ENCODE data around the gene LEMD3. TPM values are rescaled to one million over a fixed set of nuclear protein-coding genes. Genes with fewer than 3 reads are reported as not detected.

The LEMD3 gene
- total RNA-seq, 2 donors from 2014 or later = 55.6 to 102 TPM

- WGBS = 87% methylated on average over 4 of the region's 4 CpGs
- H3K4me1 ChIP-seq (replicated peaks) = no peaks in the 10 kb centered on the region
- no peak for DNase-seq (ENCODE audit: low spot score)
- no peaks in the 10 kb centered on the region for H3K9me3 ChIP-seq
- H3K4me3 ChIP-seq = no peak overlapping the region
- no peaks in the 10 kb centered on the region for H3K27me3 ChIP-seq (replicated peaks; ENCODE audit: insufficient read depth)
- H3K27ac ChIP-seq = no peak overlapping the region
- H3K36me3 ChIP-seq = no peaks in the 10 kb centered on the region
- TF ChIP-seq POLR2A (IDR thresholded peaks at IDR 0.05) (no peak), CTCF (IDR thresholded peaks at IDR 0.05) (no peak), POLR2AphosphoS5 (IDR thresholded peaks at IDR 0.05) (no peak)
- intact Hi-C loops (cut with DNase I) = no loop called here
These were observed 125.4 kb downstream of the LEMD3 start for GRCh38 chr12:65294641-65295262.

- WGBS = 94% methylated on average over 1 of the region's 1 CpG
- Histone ChIP-seq H3K36me3 (no peaks in the 10 kb centered on the region), H3K27ac (no peak overlapping the region), H3K4me1 (replicated peaks) (no peaks in the 10 kb centered on the region), H3K9me3 (no peaks in the 10 kb centered on the region), H3K27me3 (replicated peaks; ENCODE audit: insufficient read depth) (no peaks in the 10 kb centered on the region), H3K4me3 (no peak overlapping the region)
- intact Hi-C loops (cut with DNase I) = no loop called here
- TF ChIP-seq CTCF (IDR thresholded peaks at IDR 0.05) (no peak), POLR2AphosphoS5 (IDR thresholded peaks at IDR 0.05) (no peak), POLR2A (IDR thresholded peaks at IDR 0.05) (no peak)
- no peak for DNase-seq (ENCODE audit: low spot score)
These were observed 127.3 kb downstream of the LEMD3 start for GRCh38 chr12:65296508-65297265.

Other genes with a start within 250 kb of the LEMD3 start
- 10 to 100 TPM in 1 of 2 donors, 1 to 10 TPM in 1; 6.8 to 45.8 TPM for gene WIF1, start 48.3 kb upstream of the LEMD3 start, total RNA-seq
- 10 to 100 TPM; 32.2 to 42.9 TPM for gene MSRB3, start 109.1 kb downstream of the LEMD3 start, total RNA-seq

All from prostate gland (tissue), 2 donors.